PFSK-1 (cell line): Measurements from ENCODE around the gene MEDAG.

Source experiments
- FOXP2 ChIP-seq: optimal IDR thresholded peaks from 2 replicates; pipeline ENCODE3; 2011; ENCODE audit warnings: borderline replicate concordance, control low read depth, inconsistent platforms; ENCODE audit not compliant: insufficient read depth; ENCODE audit errors: extremely low read length, extremely low read depth
- POLR2AphosphoS5 ChIP-seq: IDR thresholded peaks from 2 replicates; pipeline ENCODE4 v1.6.1; 2012; ENCODE audit warnings: low read depth, mild to moderate bottlenecking, control low read depth, low read length, moderate library complexity
- REST ChIP-seq, 2 experiments: IDR thresholded peaks; 2 replicates each; pipeline versions ENCODE4 v1.6.1 to v1.8.0; 2011 to 2012; ENCODE audit warnings: low read depth in 2 of 2, low read length in 2 of 2, control low read depth in 1 of 2, inconsistent platforms in 1 of 2, mild to moderate bottlenecking in 1 of 2, moderate library complexity in 1 of 2; ENCODE audit not compliant: insufficient read depth in 1 of 2
- SIN3A ChIP-seq: IDR thresholded peaks from 2 replicates; pipeline ENCODE4 v1.6.1; 2012; ENCODE audit warnings: mild to moderate bottlenecking, low read length, moderate library complexity, borderline replicate concordance; ENCODE audit not compliant: insufficient read depth
- TAF1 ChIP-seq: IDR thresholded peaks from 2 replicates; pipeline ENCODE4 v1.6.1; 2012; ENCODE audit warnings: low read length, control low read depth, borderline replicate concordance; ENCODE audit not compliant: insufficient read depth

MEDAG gene

GRCh38 chr13:30882996-30883766 lies 22.9 kb upstream of the MEDAG start:
- TF ChIP-seq REST (IDR thresholded peaks at IDR 0.05; ENCODE audit: insufficient read depth in 1 of 2, low read depth in 2 of 2, low read length in 2 of 2) (no peak), POLR2AphosphoS5 (no peak), TAF1 (no peak), FOXP2 (no peak), SIN3A (no peak)

DNA sequence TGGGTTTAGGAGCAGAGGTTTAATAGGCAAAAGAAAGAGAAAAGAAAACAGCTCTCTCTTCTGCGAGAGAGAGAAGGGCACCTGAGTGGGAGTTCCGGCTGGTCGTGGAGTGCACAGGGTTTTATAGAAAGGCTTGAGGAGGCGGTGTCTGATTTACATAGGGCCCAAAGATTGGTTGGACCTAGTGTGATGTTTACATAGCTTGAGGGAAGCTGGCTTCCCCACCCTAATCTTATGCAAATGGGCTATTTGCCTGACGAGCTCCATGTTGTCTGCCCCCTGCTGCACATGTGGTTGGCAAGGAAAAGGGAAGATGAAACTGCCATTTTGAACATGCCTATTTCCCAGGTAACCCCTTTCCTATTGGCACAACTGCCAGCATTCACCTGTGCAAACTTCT lies 21.5 kb upstream of the MEDAG start:
- TF ChIP-seq TAF1, result no peak
- TF ChIP-seq FOXP2, result no peak
- no peak for TF ChIP-seq SIN3A

- TF ChIP-seq SIN3A (no peak), TAF1 (no peak), POLR2AphosphoS5 (no peak), REST (IDR thresholded peaks at IDR 0.05; ENCODE audit: insufficient read depth in 1 of 2, low read depth in 2 of 2, low read length in 2 of 2) (no peak), FOXP2 (no peak)
Observed at GRCh38 chr13:30889196-30889690, 16.8 kb upstream of the MEDAG start.

- no peak for TF ChIP-seq POLR2AphosphoS5
- TF ChIP-seq SIN3A, result no peak
- TF ChIP-seq TAF1, result no peak
- no peak for TF ChIP-seq FOXP2
- TF ChIP-seq REST (IDR thresholded peaks at IDR 0.05; ENCODE audit: insufficient read depth in 1 of 2, low read depth in 2 of 2, low read length in 2 of 2), result no peak
Observed at GRCh38 chr13:30892966-30893365, 13.1 kb upstream of the MEDAG start.

GRCh38 chr13:30895773-30896172 lies 10.3 kb upstream of the MEDAG start:
- TF ChIP-seq REST (IDR thresholded peaks at IDR 0.05; ENCODE audit: insufficient read depth in 1 of 2, low read depth in 2 of 2, low read length in 2 of 2), result no peak
- TF ChIP-seq FOXP2, result no peak
- no peak for TF ChIP-seq POLR2AphosphoS5
- no peak for TF ChIP-seq SIN3A
- TF ChIP-seq TAF1, result no peak
